Measurements from ENCODE around the gene IRF3.
"Not testable (repeated sequence)": the region's sequence is repeated elsewhere in the genome, so short reads cannot be mapped to it uniquely, and the experiment has no call there.

The IRF3 gene

DNA sequence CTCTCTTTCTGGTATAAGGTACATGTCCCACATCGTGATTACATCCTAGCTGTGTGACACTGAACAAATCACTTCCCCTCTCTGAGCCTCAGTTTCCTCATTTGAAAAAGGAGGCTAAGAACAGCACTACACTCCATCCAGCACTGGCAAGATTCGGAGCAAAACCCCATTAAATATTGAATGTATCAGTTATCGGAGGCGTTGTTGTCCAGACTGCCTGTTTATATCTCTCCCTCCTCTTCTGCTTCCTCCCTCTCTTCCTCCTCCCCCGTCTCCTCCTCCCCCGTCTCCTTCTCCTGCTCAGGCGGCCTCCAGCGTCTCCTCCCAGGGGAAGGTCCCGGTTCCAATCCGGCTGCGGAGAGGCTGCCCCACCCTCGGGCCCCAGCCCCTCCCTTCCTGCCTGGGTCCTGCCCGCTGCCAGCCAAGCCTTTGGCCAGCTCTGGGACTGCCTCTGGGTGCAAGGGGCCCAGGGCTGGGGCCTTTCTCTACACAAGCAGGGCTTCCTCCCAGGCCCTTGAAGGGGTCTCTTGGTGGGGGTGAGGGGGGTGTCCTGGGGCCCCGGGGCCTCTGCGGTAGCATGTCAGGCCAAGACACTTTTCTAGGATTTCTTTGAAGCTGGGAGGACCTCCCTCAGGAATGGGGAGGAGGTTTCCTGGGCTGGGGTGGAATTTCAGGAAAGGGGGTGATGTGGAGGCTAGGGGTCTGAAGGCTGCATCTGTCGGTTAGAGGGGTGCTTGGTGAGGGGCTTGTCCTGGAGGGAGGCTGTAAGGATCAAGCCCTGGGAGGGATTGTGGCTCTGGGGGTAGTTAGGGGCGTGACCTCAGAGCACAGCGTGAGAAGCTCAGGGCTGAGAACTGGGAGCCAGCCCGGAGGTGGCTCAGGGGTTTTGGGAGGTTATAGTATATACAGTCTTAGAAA, 27.6 kb downstream of the IRF3 start:
- DNase-seq (ENCODE audit: insufficient read length, low spot score) (peak; percentile 93), FAIRE-seq (no peak)
- TF ChIP-seq POLR2A (IDR thresholded peaks at IDR 0.05; ENCODE audit: low read depth, low read length) = 0 out of 2 replicates have a peak, but pooled peaks have one; percentile 28

DNA sequence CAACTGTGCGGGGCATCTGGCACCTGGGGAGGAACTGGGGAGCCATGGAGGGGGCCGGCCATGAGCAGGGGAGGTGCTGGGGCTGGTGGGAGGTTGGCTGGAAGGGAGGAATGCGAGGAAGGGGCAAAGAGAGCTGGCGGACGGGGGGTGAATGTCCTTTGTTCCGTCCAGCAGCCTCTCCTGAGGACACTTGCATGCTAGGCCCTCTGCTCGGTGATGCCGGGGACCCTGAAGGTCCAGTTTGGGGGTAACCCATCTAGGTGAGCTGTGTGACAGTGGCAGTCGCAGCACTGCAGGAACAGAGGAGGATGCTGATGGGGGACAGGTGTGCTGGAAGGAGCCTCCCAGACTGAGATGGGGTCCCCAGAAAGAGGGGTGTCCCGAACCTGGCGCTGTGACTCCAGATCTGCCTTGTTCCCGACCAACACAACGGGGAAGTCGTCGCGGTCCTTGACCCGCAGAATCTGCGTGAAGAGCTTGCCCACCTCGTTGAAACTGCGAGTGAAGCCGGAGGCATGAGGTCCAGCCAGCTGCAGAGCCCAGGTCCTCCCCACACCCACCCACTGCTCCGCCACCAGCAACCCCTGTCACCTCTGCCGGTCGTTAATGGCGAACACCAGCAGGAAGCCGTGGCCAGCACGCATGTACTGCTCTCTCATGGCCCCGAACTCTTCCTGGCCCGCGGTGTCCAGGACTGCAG, 29.3 kb downstream of the IRF3 start:
- FAIRE-seq = no peak
- no peak for DNase-seq (ENCODE audit: insufficient read length, low spot score)
- TF ChIP-seq POLR2A (IDR thresholded peaks at IDR 0.05; ENCODE audit: low read depth, low read length) = no peak

DNA sequence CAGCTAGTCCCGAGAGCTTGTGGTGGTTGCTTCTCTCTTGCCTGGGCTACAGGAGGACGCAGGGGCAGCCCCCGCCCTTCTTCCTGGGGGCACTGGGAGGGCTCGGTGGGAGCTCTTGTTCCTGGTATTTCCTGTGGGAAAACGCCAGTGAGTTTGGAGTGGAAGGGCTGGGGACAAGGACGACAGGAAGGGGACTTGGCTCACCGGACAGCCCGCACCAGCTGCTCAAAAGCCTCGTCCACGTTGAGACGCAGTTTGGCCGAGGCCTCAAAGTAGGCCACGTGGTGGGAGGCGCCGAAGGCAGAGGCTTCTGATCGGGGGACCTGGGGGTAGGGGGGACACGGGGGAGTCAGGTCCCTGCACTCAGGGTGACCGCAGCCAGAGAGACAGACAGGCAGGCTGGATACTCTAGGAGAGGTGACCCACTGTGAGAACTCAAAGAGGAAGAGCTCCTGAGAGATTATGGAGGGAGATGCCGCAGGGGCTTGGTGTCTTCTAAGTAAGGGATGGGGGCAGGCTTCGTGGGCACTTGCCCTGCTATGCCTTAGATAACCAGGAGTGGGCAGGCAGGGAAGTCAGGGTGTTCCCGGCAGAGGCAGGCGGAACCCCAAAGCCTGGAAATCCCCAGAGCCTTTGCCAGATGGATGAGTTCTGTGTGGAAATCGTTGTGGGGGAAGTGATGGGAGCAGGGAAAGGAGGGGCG, 30.0 kb downstream of the IRF3 start:
- DNase-seq (ENCODE audit: insufficient read length, low spot score) = no peak
- no peak for FAIRE-seq
- TF ChIP-seq POLR2A (IDR thresholded peaks at IDR 0.05; ENCODE audit: low read depth, low read length) = no peak

GRCh38 chr19:49633273-49633672, 32.4 kb downstream of the IRF3 start:
- FAIRE-seq; DNase-seq (ENCODE audit: insufficient read length, low spot score): not testable (repeated sequence)

GRCh38 chr19:49632576-49632975, 33.1 kb downstream of the IRF3 start:
- DNase-seq (ENCODE audit: insufficient read length, low spot score) (no peak), FAIRE-seq (no peak)
- TF ChIP-seq POLR2A (IDR thresholded peaks at IDR 0.05; ENCODE audit: low read depth, low read length) = no peak

DNA sequence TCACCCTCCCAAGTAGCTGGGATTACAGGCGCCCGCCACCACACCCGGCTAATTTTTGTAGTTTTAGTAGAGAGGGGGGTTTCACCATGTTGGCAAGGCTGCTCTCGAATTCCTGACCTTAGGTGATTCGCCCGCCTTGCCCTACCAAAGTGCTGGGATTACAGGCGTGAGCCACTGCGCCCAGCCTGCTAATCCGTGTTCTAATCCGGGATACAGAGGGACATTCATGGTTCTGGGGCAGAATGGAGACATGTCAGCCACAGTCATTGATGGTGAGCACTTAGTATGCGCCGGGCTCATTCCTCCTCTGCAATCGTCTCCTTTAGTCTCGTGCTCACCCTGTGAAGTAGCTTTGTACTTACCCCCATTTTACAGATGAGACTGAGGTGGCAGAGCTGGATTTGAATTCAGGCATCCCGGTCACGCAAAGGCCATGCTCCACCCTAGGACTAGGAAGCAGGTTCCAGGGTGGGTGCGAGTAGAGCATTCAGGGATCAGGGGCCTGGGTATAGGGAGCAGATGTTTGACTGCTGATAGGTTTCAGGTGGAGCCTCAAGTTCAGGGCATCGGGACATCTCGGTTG, 34.0 kb downstream of the IRF3 start:
- FAIRE-seq = no peak
- TF ChIP-seq POLR2A (IDR thresholded peaks at IDR 0.05; ENCODE audit: low read depth, low read length) = no peak
- DNase-seq (ENCODE audit: insufficient read length, low spot score) = no peak

GRCh38 chr19:49631014-49631588, 34.6 kb downstream of the IRF3 start:
- FAIRE-seq = no peak
- DNase-seq (ENCODE audit: insufficient read length, low spot score) = no peak
- TF ChIP-seq POLR2A (IDR thresholded peaks at IDR 0.05; ENCODE audit: low read depth, low read length) = no peak

- TF ChIP-seq POLR2A (IDR thresholded peaks at IDR 0.05; ENCODE audit: low read depth, low read length) = no peak
- DNase-seq (ENCODE audit: insufficient read length, low spot score) = no peak
Observed at GRCh38 chr19:49629659-49630058, 36.0 kb downstream of the IRF3 start.

GRCh38 chr19:49626226-49626625, 39.4 kb downstream of the IRF3 start:
- TF ChIP-seq POLR2A (IDR thresholded peaks at IDR 0.05; ENCODE audit: low read depth, low read length) = no peak
- DNase-seq (ENCODE audit: insufficient read length, low spot score) (no peak), FAIRE-seq (no peak)

More at GRCh38 chr19:49629659-49630058, 36.0 kb downstream of the IRF3 start:
- no peak for FAIRE-seq

- no peak for FAIRE-seq
- no peak for DNase-seq (ENCODE audit: insufficient read length, low spot score)
- no peak for TF ChIP-seq POLR2A (IDR thresholded peaks at IDR 0.05; ENCODE audit: low read depth, low read length)
Observed at GRCh38 chr19:49624967-49625910, 40.4 kb downstream of the IRF3 start.

GRCh38 chr19:49617860-49618259, 47.8 kb downstream of the IRF3 start:
- not testable (repeated sequence) for FAIRE-seq; DNase-seq (ENCODE audit: insufficient read length, low spot score)

GRCh38 chr19:49616945-49617344, 48.7 kb downstream of the IRF3 start:
- DNase-seq (ENCODE audit: insufficient read length, low spot score) (no peak), FAIRE-seq (no peak)
- TF ChIP-seq POLR2A (IDR thresholded peaks at IDR 0.05; ENCODE audit: low read depth, low read length) = no peak

GRCh38 chr19:49616532-49616931, 49.1 kb downstream of the IRF3 start:
- FAIRE-seq = no peak
- no peak for DNase-seq (ENCODE audit: insufficient read length, low spot score)
- no peak for TF ChIP-seq POLR2A (IDR thresholded peaks at IDR 0.05; ENCODE audit: low read depth, low read length)
